Effector memory CD4-positive, alpha-beta T cell (primary cell): Measurements from ENCODE around the gene DIAPH2.

Source experiments
- DNase-seq, 3 donors: peaks; one replicate each; pipeline ENCODE4 v3.0.0-alpha.2; 2020
- H3K27ac ChIP-seq: 2 replicates; pipeline ENCODE4 v1.7.0; 2013; ENCODE audit warnings: mild to moderate bottlenecking, low read length, moderate library complexity; ENCODE audit not compliant: insufficient read depth, poor library complexity, severe bottlenecking
- H3K27me3 ChIP-seq: replicated peaks from 2 replicates; pipeline ENCODE4 v1.7.0; 2013; ENCODE audit warnings: mild to moderate bottlenecking, low read length; ENCODE audit not compliant: insufficient read depth, control insufficient read depth, poor library complexity, severe bottlenecking
- H3K36me3 ChIP-seq: 2 replicates; pipeline ENCODE4 v1.7.0; 2013; ENCODE audit warnings: mild to moderate bottlenecking, low read length, moderate library complexity; ENCODE audit not compliant: control insufficient read depth, insufficient read depth
- H3K4me1 ChIP-seq: 2 replicates; pipeline ENCODE4 v1.7.0; 2013; ENCODE audit warnings: low read length, mild to moderate bottlenecking; ENCODE audit not compliant: control insufficient read depth, insufficient read depth, poor library complexity, severe bottlenecking
- H3K4me3 ChIP-seq: 2 replicates; pipeline ENCODE4 v1.7.0; 2013; ENCODE audit warnings: low read length, low read depth, mild to moderate bottlenecking; ENCODE audit not compliant: insufficient read depth, poor library complexity, severe bottlenecking
- H3K9me3 ChIP-seq: 2 replicates; pipeline ENCODE4 v1.7.0; 2013; ENCODE audit warnings: mild to moderate bottlenecking, low read length, moderate library complexity; ENCODE audit not compliant: control insufficient read depth

Gene DIAPH2

GRCh38 chrX:97011540-97011939 lies 326.9 kb downstream of the DIAPH2 start:
- Histone ChIP-seq H3K9me3 (no peaks in the 10 kb centered on the region), H3K4me1 (no peaks in the 10 kb centered on the region), H3K27ac (no peak overlapping the region), H3K4me3 (no peak overlapping the region), H3K36me3 (no peaks in the 10 kb centered on the region), H3K27me3 (no peaks in the 10 kb centered on the region)
- DNase-seq: no peak

- Histone ChIP-seq H3K27ac (no peak overlapping the region), H3K4me1 (no peaks in the 10 kb centered on the region), H3K36me3 (no peaks in the 10 kb centered on the region), H3K27me3 (no peaks in the 10 kb centered on the region), H3K9me3 (no peaks in the 10 kb centered on the region), H3K4me3 (no peak overlapping the region)
- no peak for DNase-seq
Observed at GRCh38 chrX:97016106-97016505, 331.5 kb downstream of the DIAPH2 start.

- H3K27ac ChIP-seq: no peak overlapping the region
- no peak for DNase-seq
- no peak overlapping the region for H3K4me3 ChIP-seq
- no peaks in the 10 kb centered on the region for H3K4me1 ChIP-seq
- H3K27me3 ChIP-seq: no peaks in the 10 kb centered on the region
- no peaks in the 10 kb centered on the region for H3K9me3 ChIP-seq
- no peaks in the 10 kb centered on the region for H3K36me3 ChIP-seq
Observed at GRCh38 chrX:97021680-97022079, 337.0 kb downstream of the DIAPH2 start.

GRCh38 chrX:97026406-97026805 lies 341.8 kb downstream of the DIAPH2 start:
- Histone ChIP-seq H3K27ac (no peak overlapping the region), H3K9me3 (no peaks in the 10 kb centered on the region), H3K27me3 (no peaks in the 10 kb centered on the region), H3K4me1 (no peaks in the 10 kb centered on the region), H3K4me3 (no peak overlapping the region), H3K36me3 (no peaks in the 10 kb centered on the region)
- no peak for DNase-seq

- Histone ChIP-seq H3K36me3 (no peaks in the 10 kb centered on the region), H3K27me3 (no peaks in the 10 kb centered on the region), H3K27ac (no peak overlapping the region), H3K9me3 (no peaks in the 10 kb centered on the region), H3K4me3 (no peak overlapping the region), H3K4me1 (no peaks in the 10 kb centered on the region)
- no peak for DNase-seq
Observed at GRCh38 chrX:97027384-97027922, 342.8 kb downstream of the DIAPH2 start.

GRCh38 chrX:97030463-97030862 lies 345.8 kb downstream of the DIAPH2 start:
- Histone ChIP-seq H3K4me1 (no peaks in the 10 kb centered on the region), H3K4me3 (no peak overlapping the region), H3K36me3 (no peaks in the 10 kb centered on the region), H3K9me3 (no peaks in the 10 kb centered on the region), H3K27me3 (no peaks in the 10 kb centered on the region), H3K27ac (no peak overlapping the region)
- no peak for DNase-seq

GRCh38 chrX:97030947-97031346 lies 346.3 kb downstream of the DIAPH2 start:
- no peaks in the 10 kb centered on the region for H3K36me3 ChIP-seq
- no peak overlapping the region for H3K4me3 ChIP-seq
- H3K27me3 ChIP-seq: no peaks in the 10 kb centered on the region
- H3K4me1 ChIP-seq: no peaks in the 10 kb centered on the region
- H3K27ac ChIP-seq: no peak overlapping the region
- H3K9me3 ChIP-seq: no peaks in the 10 kb centered on the region
- no peak for DNase-seq

GRCh38 chrX:97039363-97040029 lies 354.9 kb downstream of the DIAPH2 start:
- no peak for DNase-seq
- H3K27me3 ChIP-seq: no peaks in the 10 kb centered on the region
- no peaks in the 10 kb centered on the region for H3K9me3 ChIP-seq
- H3K4me1 ChIP-seq: no peaks in the 10 kb centered on the region
- H3K4me3 ChIP-seq: no peak overlapping the region
- no peak overlapping the region for H3K27ac ChIP-seq
- no peaks in the 10 kb centered on the region for H3K36me3 ChIP-seq

GRCh38 chrX:97045470-97045869 lies 360.8 kb downstream of the DIAPH2 start:
- Histone ChIP-seq H3K4me1 (no peaks in the 10 kb centered on the region), H3K9me3 (no peaks in the 10 kb centered on the region), H3K4me3 (no peak overlapping the region), H3K36me3 (no peaks in the 10 kb centered on the region), H3K27me3 (no peaks in the 10 kb centered on the region), H3K27ac (no peak overlapping the region)
- DNase-seq: no peak

- H3K9me3 ChIP-seq: no peaks in the 10 kb centered on the region
- no peak overlapping the region for H3K27ac ChIP-seq
- H3K4me3 ChIP-seq: no peak overlapping the region
- no peaks in the 10 kb centered on the region for H3K27me3 ChIP-seq
- no peak for DNase-seq
- no peaks in the 10 kb centered on the region for H3K4me1 ChIP-seq
- H3K36me3 ChIP-seq: no peaks in the 10 kb centered on the region
Observed at GRCh38 chrX:97046867-97047266, 362.2 kb downstream of the DIAPH2 start.
